ENCODE results near the gene PIP5K1B.
A peak's percentile ranks its signal among the peaks of the same experiment; 100 is the strongest.

Gene PIP5K1B

DNA sequence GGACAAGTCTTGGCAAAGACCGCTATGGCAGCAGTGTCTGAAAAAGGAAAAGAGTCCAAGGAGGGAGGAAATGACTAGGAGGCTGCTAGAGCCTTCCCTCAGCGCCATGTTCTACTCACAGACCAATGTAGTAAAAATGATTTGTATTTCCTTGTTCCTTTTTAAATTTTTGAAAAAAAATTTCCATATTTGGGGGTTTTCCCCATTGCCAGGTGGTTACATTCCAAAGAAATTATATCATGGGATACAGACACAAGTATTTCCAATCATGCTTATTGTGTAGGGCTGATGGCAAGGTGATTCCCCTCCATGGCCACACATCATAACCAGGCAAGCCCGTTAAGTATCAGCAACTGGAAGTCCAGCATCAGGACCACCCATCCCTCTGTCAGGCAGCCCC lies 138.2 kb downstream of the PIP5K1B start:
- H3K4me3 ChIP-seq (ENCODE audit: low read depth in 1 of 2, low read length in 2 of 2), result no peak overlapping the region
- H3K27ac ChIP-seq (ENCODE audit: low read depth, low read length), result no peak overlapping the region
- H3K27me3 ChIP-seq (ENCODE audit: control insufficient read depth in 1 of 2, insufficient read depth in 2 of 2, low read length in 2 of 2), result no peaks in the 10 kb centered on the region
- no peaks in the 10 kb centered on the region for H3K9me3 ChIP-seq (ENCODE audit: low read length)
- no peak overlapping the region for H3K9ac ChIP-seq (ENCODE audit: low read length)
- no peaks in the 10 kb centered on the region for H3K4me1 ChIP-seq (ENCODE audit: insufficient read depth, low read length)
- H3K36me3 ChIP-seq (ENCODE audit: insufficient read depth, low read length), result no peaks in the 10 kb centered on the region

DNA sequence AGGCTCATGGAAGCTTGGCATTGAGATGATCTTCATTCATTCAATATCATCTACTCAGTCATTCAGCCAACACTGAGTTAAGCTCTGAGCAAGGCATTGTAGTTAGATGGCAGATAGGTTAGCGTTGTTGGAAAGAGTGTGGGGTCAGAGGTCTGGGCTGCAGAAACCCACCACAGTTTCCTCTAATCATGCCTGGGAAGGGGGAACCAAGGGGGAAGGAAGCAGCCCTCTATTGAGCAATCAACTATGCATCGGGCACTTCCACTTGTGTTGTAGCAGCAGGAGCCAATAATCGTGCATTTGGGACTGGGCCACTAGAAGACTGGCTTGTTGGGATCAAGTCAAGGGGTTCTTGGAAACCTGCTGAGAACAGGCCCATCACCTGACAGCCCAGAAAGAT lies 139.1 kb downstream of the PIP5K1B start:
- Histone ChIP-seq H3K9ac (ENCODE audit: low read length) (no peak overlapping the region), H3K27ac (ENCODE audit: low read depth, low read length) (no peak overlapping the region), H3K27me3 (ENCODE audit: control insufficient read depth in 1 of 2, insufficient read depth in 2 of 2, low read length in 2 of 2) (no peaks in the 10 kb centered on the region), H3K4me1 (ENCODE audit: insufficient read depth, low read length) (no peaks in the 10 kb centered on the region), H3K4me3 (ENCODE audit: low read depth in 1 of 2, low read length in 2 of 2) (no peak overlapping the region), H3K9me3 (ENCODE audit: low read length) (no peaks in the 10 kb centered on the region), H3K36me3 (ENCODE audit: insufficient read depth, low read length) (no peaks in the 10 kb centered on the region)

DNA sequence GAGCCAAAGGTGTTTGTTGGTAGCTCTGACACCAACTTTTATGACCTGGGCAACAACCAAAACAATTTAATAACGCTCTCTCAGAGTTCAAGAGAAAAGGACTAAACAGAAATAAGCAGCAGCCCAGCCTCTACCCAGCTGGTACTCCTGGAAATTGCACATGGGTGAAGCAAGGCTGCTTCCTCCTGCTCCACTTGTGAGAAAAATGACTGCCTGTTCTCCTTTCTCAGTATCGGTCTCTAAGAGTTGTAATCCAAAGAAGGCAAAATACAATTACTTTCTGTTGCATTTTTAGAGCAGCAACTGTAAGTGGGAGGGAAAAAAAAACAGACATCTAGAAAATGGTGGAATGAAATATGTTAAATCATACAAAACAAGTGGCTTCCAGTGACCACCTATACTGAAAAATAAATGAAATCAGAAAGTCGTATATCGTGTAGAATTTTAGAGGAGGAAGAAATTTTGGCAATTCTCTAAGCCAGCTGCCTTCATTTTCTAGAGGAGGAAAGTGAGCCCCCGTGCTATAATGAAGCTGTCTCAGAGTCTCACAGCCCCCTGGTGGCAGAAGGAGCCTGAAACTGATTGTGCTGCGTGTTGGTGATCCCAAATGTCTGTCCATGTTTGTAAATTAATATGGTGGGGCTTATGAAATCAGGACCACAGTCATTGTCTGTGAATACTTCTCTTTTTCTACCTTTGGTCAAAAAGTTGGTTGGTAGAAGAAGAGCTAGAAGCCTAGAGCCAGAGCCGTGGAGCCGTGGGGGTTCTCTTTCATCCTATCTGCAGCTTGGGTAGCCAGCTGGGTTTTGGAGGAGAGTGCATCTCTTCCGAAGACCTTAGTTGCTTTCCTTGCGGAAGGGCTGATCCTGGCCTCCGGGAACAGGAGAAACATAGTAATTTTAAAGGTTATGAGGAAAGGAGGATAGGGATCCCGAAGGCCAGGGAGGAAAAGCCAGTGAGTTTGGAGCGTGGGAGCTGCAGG lies 139.9 kb downstream of the PIP5K1B start:
- H3K27me3 ChIP-seq (ENCODE audit: control insufficient read depth in 1 of 2, insufficient read depth in 2 of 2, low read length in 2 of 2), result no peaks in the 10 kb centered on the region
- H3K9me3 ChIP-seq (ENCODE audit: low read length), result no peaks in the 10 kb centered on the region
- no peak overlapping the region for H3K27ac ChIP-seq (ENCODE audit: low read depth, low read length)
- H3K9ac ChIP-seq (ENCODE audit: low read length), result no peak overlapping the region
- H3K4me3 ChIP-seq (ENCODE audit: low read depth in 1 of 2, low read length in 2 of 2), result no peak overlapping the region
- H3K36me3 ChIP-seq (ENCODE audit: insufficient read depth, low read length), result no peaks in the 10 kb centered on the region
- no peaks in the 10 kb centered on the region for H3K4me1 ChIP-seq (ENCODE audit: insufficient read depth, low read length)

DNA sequence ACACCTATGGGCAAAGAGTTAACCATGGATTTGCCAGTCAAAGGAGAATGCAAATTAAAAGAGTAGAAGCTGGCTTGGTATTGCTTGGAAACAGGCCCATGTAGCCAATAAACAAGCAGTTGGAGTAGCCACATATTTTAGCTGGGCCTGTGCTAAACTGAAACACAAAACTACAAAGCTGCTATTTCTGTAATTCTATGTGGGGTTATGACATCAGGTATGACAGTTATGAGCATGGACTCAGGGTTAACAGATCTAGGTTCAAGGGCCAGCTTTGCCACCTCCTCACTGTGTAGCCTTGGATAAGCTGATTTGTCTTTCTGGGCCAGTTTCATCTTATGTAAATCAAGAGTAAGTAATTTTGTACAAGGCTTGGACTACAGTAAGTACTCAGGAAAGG lies 142.7 kb downstream of the PIP5K1B start:
- H3K4me3 ChIP-seq (ENCODE audit: low read depth in 1 of 2, low read length in 2 of 2), result no peak overlapping the region
- no peaks in the 10 kb centered on the region for H3K9me3 ChIP-seq (ENCODE audit: low read length)
- no peaks in the 10 kb centered on the region for H3K4me1 ChIP-seq (ENCODE audit: insufficient read depth, low read length)
- H3K36me3 ChIP-seq (ENCODE audit: insufficient read depth, low read length), result no peaks in the 10 kb centered on the region
- H3K27me3 ChIP-seq (ENCODE audit: control insufficient read depth in 1 of 2, insufficient read depth in 2 of 2, low read length in 2 of 2), result no peaks in the 10 kb centered on the region
- H3K9ac ChIP-seq (ENCODE audit: low read length), result no peak overlapping the region
- no peak overlapping the region for H3K27ac ChIP-seq (ENCODE audit: low read depth, low read length)

DNA sequence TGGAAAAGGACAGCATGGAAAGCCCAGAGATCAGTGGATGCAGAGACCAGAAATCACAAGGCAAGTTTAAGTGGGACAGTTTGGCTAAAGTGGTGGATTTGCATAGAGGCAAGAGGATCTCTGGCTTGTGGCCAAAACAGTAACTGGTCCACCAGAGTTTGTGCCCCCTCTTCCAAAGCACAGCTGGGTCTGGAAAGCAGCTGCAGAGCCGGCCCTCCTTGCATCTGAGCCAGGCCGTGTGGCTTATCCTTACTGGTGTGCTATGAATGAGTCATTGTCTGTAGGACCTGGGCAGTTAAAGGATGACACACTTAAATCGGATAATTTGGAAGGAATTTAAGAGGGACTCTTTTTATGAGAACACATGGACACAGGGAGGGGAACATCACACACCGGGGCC lies 146.6 kb downstream of the PIP5K1B start:
- Histone ChIP-seq H3K27me3 (ENCODE audit: control insufficient read depth in 1 of 2, insufficient read depth in 2 of 2, low read length in 2 of 2) (no peaks in the 10 kb centered on the region), H3K4me3 (ENCODE audit: low read depth in 1 of 2, low read length in 2 of 2) (no peak overlapping the region), H3K4me1 (ENCODE audit: insufficient read depth, low read length) (no peaks in the 10 kb centered on the region), H3K9me3 (ENCODE audit: low read length) (no peaks in the 10 kb centered on the region), H3K9ac (ENCODE audit: low read length) (no peak overlapping the region), H3K36me3 (ENCODE audit: insufficient read depth, low read length) (no peaks in the 10 kb centered on the region), H3K27ac (ENCODE audit: low read depth, low read length) (no peak overlapping the region)

DNA sequence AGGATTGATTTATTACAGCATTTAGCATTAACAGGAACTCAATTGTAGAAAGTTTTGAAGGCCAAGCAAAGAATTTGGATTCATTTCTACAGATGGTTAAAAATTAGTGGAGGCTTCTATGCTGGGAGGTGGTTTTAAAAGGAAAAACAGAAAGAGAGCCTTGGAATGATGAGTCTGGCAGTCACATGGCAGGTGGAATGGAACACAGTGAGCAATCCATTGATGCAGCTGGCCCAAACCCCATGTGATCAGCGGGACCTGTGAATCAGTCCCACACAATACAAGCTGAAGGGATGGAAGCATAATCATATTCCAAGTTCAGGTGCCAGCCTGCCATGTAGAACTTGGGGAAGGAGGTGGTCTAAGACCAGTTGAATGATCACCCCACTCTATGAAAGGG lies 147.9 kb downstream of the PIP5K1B start:
- no peaks in the 10 kb centered on the region for H3K36me3 ChIP-seq (ENCODE audit: insufficient read depth, low read length)
- H3K4me3 ChIP-seq (ENCODE audit: low read depth in 1 of 2, low read length in 2 of 2), result no peak overlapping the region
- H3K9me3 ChIP-seq (ENCODE audit: low read length), result no peaks in the 10 kb centered on the region
- H3K27me3 ChIP-seq (ENCODE audit: control insufficient read depth in 1 of 2, insufficient read depth in 2 of 2, low read length in 2 of 2), result no peaks in the 10 kb centered on the region
- H3K4me1 ChIP-seq (ENCODE audit: insufficient read depth, low read length), result no peaks in the 10 kb centered on the region
- H3K9ac ChIP-seq (ENCODE audit: low read length), result no peak overlapping the region
- no peak overlapping the region for H3K27ac ChIP-seq (ENCODE audit: low read depth, low read length)

DNA sequence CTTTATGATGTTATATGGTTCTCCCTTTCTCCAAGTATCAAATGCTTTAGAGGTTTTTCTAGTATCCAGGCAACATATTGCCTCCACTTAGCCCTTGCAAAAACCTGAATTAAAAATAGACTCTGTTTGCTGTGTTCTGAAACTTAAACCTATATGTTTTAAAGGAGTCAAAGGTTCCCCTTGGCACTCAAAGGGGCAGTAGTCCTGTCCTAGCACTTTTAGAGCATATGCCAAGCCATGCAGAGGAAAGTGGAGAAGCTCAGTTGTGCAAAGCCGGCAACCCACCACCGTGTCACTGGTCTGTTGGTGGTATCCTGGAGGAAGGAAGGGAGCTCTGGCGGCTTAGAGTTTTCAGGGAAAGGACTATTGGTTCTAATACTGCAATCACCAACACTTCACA lies 154.3 kb downstream of the PIP5K1B start:
- Histone ChIP-seq H3K9me3 (ENCODE audit: low read length) (no peaks in the 10 kb centered on the region), H3K4me1 (ENCODE audit: insufficient read depth, low read length) (no peaks in the 10 kb centered on the region), H3K27ac (ENCODE audit: low read depth, low read length) (no peak overlapping the region), H3K36me3 (ENCODE audit: insufficient read depth, low read length) (no peaks in the 10 kb centered on the region), H3K4me3 (ENCODE audit: low read depth in 1 of 2, low read length in 2 of 2) (no peak overlapping the region), H3K9ac (ENCODE audit: low read length) (no peak overlapping the region), H3K27me3 (ENCODE audit: control insufficient read depth in 1 of 2, insufficient read depth in 2 of 2, low read length in 2 of 2) (no peaks in the 10 kb centered on the region)

DNA sequence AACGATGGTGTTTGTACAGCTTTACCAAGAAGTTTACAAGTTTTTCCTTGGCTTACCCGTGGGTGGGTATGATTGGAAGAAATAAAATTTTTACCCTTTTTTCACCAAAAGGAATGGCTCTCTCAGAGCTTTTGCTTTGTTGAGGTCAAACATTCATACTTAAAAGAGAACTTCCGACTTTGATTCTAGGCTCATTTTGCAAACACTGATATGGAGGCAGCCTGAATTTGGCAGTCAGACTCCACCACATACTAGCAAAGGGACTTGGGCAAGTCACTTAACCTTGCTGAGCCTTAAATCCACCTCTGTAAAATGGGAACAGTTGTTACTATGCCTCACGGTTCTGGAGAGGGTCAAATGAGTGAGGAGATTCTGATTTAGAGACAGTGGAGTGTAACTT lies 155.4 kb downstream of the PIP5K1B start:
- Histone ChIP-seq H3K4me3 (ENCODE audit: low read depth in 1 of 2, low read length in 2 of 2) (no peak overlapping the region), H3K9me3 (ENCODE audit: low read length) (no peaks in the 10 kb centered on the region), H3K36me3 (ENCODE audit: insufficient read depth, low read length) (no peaks in the 10 kb centered on the region), H3K27me3 (ENCODE audit: control insufficient read depth in 1 of 2, insufficient read depth in 2 of 2, low read length in 2 of 2) (no peaks in the 10 kb centered on the region), H3K27ac (ENCODE audit: low read depth, low read length) (no peak overlapping the region), H3K9ac (ENCODE audit: low read length) (no peak overlapping the region), H3K4me1 (ENCODE audit: insufficient read depth, low read length) (no peaks in the 10 kb centered on the region)

DNA sequence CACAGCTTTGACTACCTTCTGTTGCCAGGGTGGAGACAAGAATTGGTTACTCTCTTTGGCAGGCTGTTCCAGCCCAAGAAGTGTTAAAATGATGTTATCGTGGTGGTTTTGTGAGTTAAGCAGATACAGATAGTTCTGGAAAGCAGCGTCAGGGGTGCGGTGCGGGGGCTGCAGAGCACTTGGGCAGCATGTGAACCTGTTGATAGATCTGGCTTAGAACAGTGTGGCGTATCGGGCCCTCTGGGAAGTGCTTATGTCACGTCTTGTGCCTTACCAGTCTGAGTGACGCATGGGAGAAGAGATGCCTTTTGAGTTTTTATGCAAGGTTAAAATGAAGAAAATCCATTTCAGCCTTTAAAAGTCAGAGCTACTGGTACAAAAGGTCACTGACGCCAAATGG lies 156.4 kb downstream of the PIP5K1B start:
- Histone ChIP-seq H3K4me1 (ENCODE audit: insufficient read depth, low read length) (no peaks in the 10 kb centered on the region), H3K9ac (ENCODE audit: low read length) (no peak overlapping the region), H3K27ac (ENCODE audit: low read depth, low read length) (no peak overlapping the region), H3K27me3 (ENCODE audit: control insufficient read depth in 1 of 2, insufficient read depth in 2 of 2, low read length in 2 of 2) (no peaks in the 10 kb centered on the region), H3K4me3 (ENCODE audit: low read depth in 1 of 2, low read length in 2 of 2) (no peak overlapping the region), H3K36me3 (ENCODE audit: insufficient read depth, low read length) (no peaks in the 10 kb centered on the region), H3K9me3 (ENCODE audit: low read length) (no peaks in the 10 kb centered on the region)

DNA sequence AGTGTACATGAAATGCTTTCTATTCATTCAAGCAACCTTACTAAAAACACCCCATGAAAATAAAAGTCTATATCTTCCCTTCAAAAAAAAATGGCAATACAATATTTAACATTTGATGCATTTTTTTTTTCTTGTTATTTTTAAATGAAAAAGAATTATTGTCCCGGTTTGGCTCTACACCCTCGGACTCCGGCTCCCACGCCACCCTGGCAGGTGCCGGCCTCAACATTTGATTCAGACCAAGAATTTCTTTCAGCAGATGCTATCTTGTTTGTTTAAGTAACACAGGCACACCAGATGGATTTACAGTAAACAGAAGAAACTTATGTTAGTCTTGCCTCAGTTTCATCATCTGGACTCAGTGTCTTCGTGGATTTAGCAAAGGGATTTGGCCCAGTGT lies 162.0 kb downstream of the PIP5K1B start:
- no peaks in the 10 kb centered on the region for H3K9me3 ChIP-seq (ENCODE audit: low read length)
- H3K9ac ChIP-seq (ENCODE audit: low read length), result no peak overlapping the region
- no peaks in the 10 kb centered on the region for H3K27me3 ChIP-seq (ENCODE audit: control insufficient read depth in 1 of 2, insufficient read depth in 2 of 2, low read length in 2 of 2)
- no peak overlapping the region for H3K27ac ChIP-seq (ENCODE audit: low read depth, low read length)
- H3K36me3 ChIP-seq (ENCODE audit: insufficient read depth, low read length), result no peaks in the 10 kb centered on the region
- H3K4me1 ChIP-seq (ENCODE audit: insufficient read depth, low read length), result peaks cover 26% of the 10 kb centered on the region
- no peak overlapping the region for H3K4me3 ChIP-seq (ENCODE audit: low read depth in 1 of 2, low read length in 2 of 2)

DNA sequence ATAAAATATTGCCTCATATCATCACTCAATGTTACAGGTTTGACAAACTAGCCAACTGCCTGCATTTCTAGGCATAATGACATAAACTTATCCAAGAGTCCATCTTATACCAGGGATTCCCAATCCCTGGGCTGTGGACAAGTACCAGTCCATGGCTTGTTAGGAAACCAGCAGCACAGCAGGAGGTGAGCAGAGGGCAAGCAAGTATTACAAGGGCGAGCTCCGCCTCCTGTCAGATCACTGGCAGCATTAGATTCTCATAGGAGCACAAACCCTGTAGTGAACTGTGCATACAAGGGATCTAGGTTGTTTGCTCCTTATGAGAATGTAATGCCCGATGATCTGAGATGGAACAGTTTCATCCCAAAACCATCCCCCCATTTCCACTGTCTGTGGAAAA lies 164.0 kb downstream of the PIP5K1B start:
- Histone ChIP-seq H3K27me3 (ENCODE audit: control insufficient read depth in 1 of 2, insufficient read depth in 2 of 2, low read length in 2 of 2) (no peaks in the 10 kb centered on the region), H3K9me3 (ENCODE audit: low read length) (no peaks in the 10 kb centered on the region), H3K4me3 (ENCODE audit: low read depth in 1 of 2, low read length in 2 of 2) (no peak overlapping the region), H3K9ac (ENCODE audit: low read length) (no peak overlapping the region), H3K4me1 (ENCODE audit: insufficient read depth, low read length) (peaks cover 29% of the 10 kb centered on the region), H3K36me3 (ENCODE audit: insufficient read depth, low read length) (no peaks in the 10 kb centered on the region), H3K27ac (ENCODE audit: low read depth, low read length) (peak overlapping the region; percentile 44)

DNA sequence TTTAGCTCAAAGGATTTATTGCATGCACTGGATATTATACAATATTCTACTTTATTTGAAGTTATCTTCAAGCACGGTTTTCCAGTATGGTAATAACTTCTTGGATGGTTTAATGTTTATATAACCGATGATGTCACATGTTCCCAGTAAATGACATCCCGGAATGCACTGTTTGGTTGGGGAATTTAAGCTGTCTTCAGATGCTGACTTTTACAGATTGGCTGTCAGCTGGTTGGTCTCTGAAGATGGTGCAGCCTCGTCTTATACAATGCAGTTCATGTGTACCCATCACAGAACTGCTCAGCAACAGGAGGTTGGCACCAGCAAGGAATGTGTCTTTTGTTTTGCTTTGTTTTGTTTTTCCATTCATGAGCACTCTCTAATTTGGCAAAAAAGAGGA lies 165.0 kb downstream of the PIP5K1B start:
- no peaks in the 10 kb centered on the region for H3K9me3 ChIP-seq (ENCODE audit: low read length)
- no peak overlapping the region for H3K27ac ChIP-seq (ENCODE audit: low read depth, low read length)
- no peaks in the 10 kb centered on the region for H3K36me3 ChIP-seq (ENCODE audit: insufficient read depth, low read length)
- no peak overlapping the region for H3K9ac ChIP-seq (ENCODE audit: low read length)
- H3K4me1 ChIP-seq (ENCODE audit: insufficient read depth, low read length), result peaks cover 29% of the 10 kb centered on the region
- H3K4me3 ChIP-seq (ENCODE audit: low read depth in 1 of 2, low read length in 2 of 2), result no peak overlapping the region
- no peaks in the 10 kb centered on the region for H3K27me3 ChIP-seq (ENCODE audit: control insufficient read depth in 1 of 2, insufficient read depth in 2 of 2, low read length in 2 of 2)
